KMS-11 (cell line): ENCODE measurements around the gene ZNF563.

Experiments used
- H2AFZ ChIP-seq: fragments of 200-600 bp; sonication (generic); 2 replicates; pipeline ENCODE4 v1.6.1; 2016; ENCODE audit warnings: antibody characterized with exemption, mixed run types, low read depth
- H3K27ac ChIP-seq: fragments of 200-600 bp; sonication (generic); 2 replicates; pipeline ENCODE4 v1.6.1; 2016; ENCODE audit warnings: mild to moderate bottlenecking, mixed run types
- H3K27me3 ChIP-seq: fragments of 200-600 bp; sonication (generic); 2 replicates; pipeline ENCODE4 v1.6.1; 2017; ENCODE audit warnings: mild to moderate bottlenecking, low read depth, mixed run types, moderate library complexity; ENCODE audit not compliant: insufficient read depth
- H3K36me3 ChIP-seq: fragments of 200-600 bp; sonication (generic); 2 replicates; pipeline ENCODE4 v1.6.1; 2017; ENCODE audit warnings: mild to moderate bottlenecking, mixed run types; ENCODE audit not compliant: insufficient read depth
- H3K4me1 ChIP-seq: fragments of 200-600 bp; sonication (generic); 2 replicates; pipeline ENCODE4 v1.6.1; 2016; ENCODE audit warnings: mild to moderate bottlenecking, low read depth, mixed run types; ENCODE audit not compliant: poor library complexity, severe bottlenecking
- H3K4me2 ChIP-seq: fragments of 200-600 bp; sonication (generic); 2 replicates; pipeline ENCODE4 v1.7.0; 2016; ENCODE audit warnings: mild to moderate bottlenecking, mixed run types
- H3K4me3 ChIP-seq: fragments of 200-600 bp; sonication (generic); IDR thresholded peaks from 2 replicates; pipeline ENCODE4 v1.6.1; 2017; ENCODE audit warnings: low read depth, low read length, mixed read lengths; ENCODE audit not compliant: insufficient read depth
- H3K79me2 ChIP-seq: fragments of 200-600 bp; sonication (generic); 2 replicates; pipeline ENCODE4 v1.6.1; 2016; ENCODE audit warnings: low read depth, mixed run types; ENCODE audit not compliant: insufficient read depth
- H3K9ac ChIP-seq: fragments of 200-600 bp; sonication (generic); 2 replicates; pipeline ENCODE4 v1.6.1; 2016; ENCODE audit warnings: mild to moderate bottlenecking, mixed run types
- H4K20me1 ChIP-seq: fragments of 200-600 bp; sonication (generic); 2 replicates; pipeline ENCODE4 v1.6.1; 2016; ENCODE audit warnings: mild to moderate bottlenecking, mixed run types; ENCODE audit not compliant: insufficient read depth
- TF ChIP-seq, protein P1 (sequence below): fragments of 200-600 bp; sonication (generic); conservative IDR thresholded peaks from 2 replicates; pipeline ENCODE4 v1.6.1; 2017; ENCODE audit warnings: low read depth, mild to moderate bottlenecking, antibody characterized with exemption, low read length, moderate library complexity, mixed read lengths

ZNF563 gene

GRCh38 chr19:12293777-12294248 lies 39.6 kb downstream of the ZNF563 start:
- Histone ChIP-seq H3K4me2 (peak overlapping the region; percentile 69), H4K20me1 (no peaks in the 10 kb centered on the region), H3K9ac (peak overlapping the region; percentile 60; the same call in 1 of the 2 replicates), H3K27ac (peak overlapping the region; percentile 4; the same call in 1 of the 2 replicates), H3K4me1 (no peaks in the 10 kb centered on the region), H3K27me3 (no peaks in the 10 kb centered on the region), H2AFZ (peak overlapping the region; percentile 83), H3K36me3 (no peaks in the 10 kb centered on the region), H3K79me2 (peaks cover 3% of the 10 kb centered on the region; the same call in 1 of the 2 replicates), H3K4me3 (no peak overlapping the region)
- TF ChIP-seq, protein P1, sequence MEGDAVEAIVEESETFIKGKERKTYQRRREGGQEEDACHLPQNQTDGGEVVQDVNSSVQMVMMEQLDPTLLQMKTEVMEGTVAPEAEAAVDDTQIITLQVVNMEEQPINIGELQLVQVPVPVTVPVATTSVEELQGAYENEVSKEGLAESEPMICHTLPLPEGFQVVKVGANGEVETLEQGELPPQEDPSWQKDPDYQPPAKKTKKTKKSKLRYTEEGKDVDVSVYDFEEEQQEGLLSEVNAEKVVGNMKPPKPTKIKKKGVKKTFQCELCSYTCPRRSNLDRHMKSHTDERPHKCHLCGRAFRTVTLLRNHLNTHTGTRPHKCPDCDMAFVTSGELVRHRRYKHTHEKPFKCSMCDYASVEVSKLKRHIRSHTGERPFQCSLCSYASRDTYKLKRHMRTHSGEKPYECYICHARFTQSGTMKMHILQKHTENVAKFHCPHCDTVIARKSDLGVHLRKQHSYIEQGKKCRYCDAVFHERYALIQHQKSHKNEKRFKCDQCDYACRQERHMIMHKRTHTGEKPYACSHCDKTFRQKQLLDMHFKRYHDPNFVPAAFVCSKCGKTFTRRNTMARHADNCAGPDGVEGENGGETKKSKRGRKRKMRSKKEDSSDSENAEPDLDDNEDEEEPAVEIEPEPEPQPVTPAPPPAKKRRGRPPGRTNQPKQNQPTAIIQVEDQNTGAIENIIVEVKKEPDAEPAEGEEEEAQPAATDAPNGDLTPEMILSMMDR, result no peak

DNA sequence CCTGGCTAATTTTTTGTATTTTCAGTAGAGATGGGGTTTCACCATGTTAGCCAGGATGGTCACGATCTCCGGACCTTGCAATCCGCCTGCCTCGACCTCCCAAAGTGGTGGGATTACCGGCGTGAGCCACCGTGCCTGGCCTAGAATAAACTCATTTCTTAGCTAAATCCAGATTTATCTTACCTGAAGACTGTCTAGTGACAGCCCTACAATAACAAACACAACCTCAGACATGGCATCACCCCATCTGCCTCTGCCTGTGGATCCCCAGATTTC lies 43.7 kb downstream of the ZNF563 start:
- Histone ChIP-seq H3K4me2 (no peak overlapping the region), H3K79me2 (peaks cover 3% of the 10 kb centered on the region; the same call in 1 of the 2 replicates), H3K36me3 (no peaks in the 10 kb centered on the region), H3K4me1 (no peaks in the 10 kb centered on the region), H3K27ac (no peak overlapping the region), H4K20me1 (no peaks in the 10 kb centered on the region), H3K4me3 (no peak overlapping the region), H3K27me3 (no peaks in the 10 kb centered on the region), H3K9ac (no peak overlapping the region), H2AFZ (no peak overlapping the region)
- TF ChIP-seq, protein P1, result no peak

- Histone ChIP-seq H3K4me1 (no peaks in the 10 kb centered on the region), H3K4me2 (no peak overlapping the region), H3K27me3 (no peaks in the 10 kb centered on the region), H3K36me3 (no peaks in the 10 kb centered on the region), H3K27ac (no peak overlapping the region), H3K4me3 (no peak overlapping the region), H3K9ac (no peak overlapping the region), H2AFZ (no peak overlapping the region), H3K79me2 (no peaks in the 10 kb centered on the region; the same call in 1 of the 2 replicates), H4K20me1 (no peaks in the 10 kb centered on the region)
- TF ChIP-seq, protein P1, result no peak
Measured at GRCh38 chr19:12287958-12288500, 45.4 kb downstream of the ZNF563 start.

GRCh38 chr19:12284631-12285030 lies 48.8 kb downstream of the ZNF563 start:
- no peak overlapping the region for H3K9ac ChIP-seq
- H3K36me3 ChIP-seq, result no peaks in the 10 kb centered on the region
- H4K20me1 ChIP-seq, result no peaks in the 10 kb centered on the region
- H3K27ac ChIP-seq, result no peak overlapping the region
- H3K4me1 ChIP-seq, result no peaks in the 10 kb centered on the region
- H3K79me2 ChIP-seq, result no peaks in the 10 kb centered on the region; the same call in 1 of the 2 replicates
- no peak overlapping the region for H3K4me3 ChIP-seq
- H2AFZ ChIP-seq, result no peak overlapping the region
- H3K4me2 ChIP-seq, result no peak overlapping the region
- no peaks in the 10 kb centered on the region for H3K27me3 ChIP-seq
- TF ChIP-seq, protein P1, result no peak
